Stimulated activated CD8-positive, alpha-beta memory T cell treated with anti-CD3 and anti-CD28 coated beads, Interleukin-2, amount 100 ng/mL, for 1 hour (primary cell): ENCODE measurements around the gene KCNQ2.
"Not testable (repeated sequence)": the region's sequence is repeated elsewhere in the genome, so short reads cannot be mapped to it uniquely, and the experiment has no call there.

Source experiments
- DNase-seq, 2 donors: peaks; one replicate each; pipeline ENCODE4 v3.0.0-alpha.2; 2020; ENCODE audit warnings: low read depth in 2 of 2

Gene KCNQ2

DNA sequence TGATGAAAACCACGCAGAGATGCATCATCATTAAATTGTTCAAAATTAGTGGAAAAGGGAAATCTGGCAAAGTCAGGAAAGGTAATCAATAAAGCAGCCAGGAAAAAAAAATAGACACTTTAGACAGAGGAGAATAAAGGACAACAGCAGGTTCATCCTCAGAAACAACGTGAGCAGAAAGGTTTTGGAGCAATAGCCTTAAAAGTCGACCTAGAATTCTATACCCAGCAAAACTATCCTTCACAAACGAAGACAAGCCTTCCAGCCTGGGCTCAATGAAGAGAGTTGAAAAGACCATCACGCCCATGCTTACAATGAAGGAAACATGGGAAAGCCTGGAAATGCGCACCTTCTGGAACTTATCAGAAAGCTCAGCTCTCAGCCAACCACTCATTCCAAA, 86.6 kb downstream of the KCNQ2 start:
- no peak for DNase-seq

DNA sequence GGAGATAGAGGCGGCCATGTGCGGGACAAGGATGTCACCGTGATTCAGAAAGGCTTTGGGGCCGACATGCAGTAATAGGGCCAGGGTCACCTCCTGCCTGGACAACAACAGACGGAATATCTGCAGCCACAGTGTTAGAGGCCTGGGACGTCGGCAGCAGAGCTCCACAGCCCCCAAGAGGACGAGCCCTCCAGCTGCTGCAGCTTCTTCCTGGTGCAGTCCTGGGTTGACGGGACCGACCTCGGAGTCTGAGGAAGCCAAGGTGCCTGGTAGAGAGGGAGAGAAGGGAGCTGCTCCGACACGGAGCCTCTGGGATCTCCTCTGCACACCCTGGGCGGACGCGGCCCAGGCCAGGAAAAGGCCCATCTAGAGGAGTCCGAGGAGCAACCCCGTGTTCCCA, 88.1 kb downstream of the KCNQ2 start:
- DNase-seq, result no peak

DNA sequence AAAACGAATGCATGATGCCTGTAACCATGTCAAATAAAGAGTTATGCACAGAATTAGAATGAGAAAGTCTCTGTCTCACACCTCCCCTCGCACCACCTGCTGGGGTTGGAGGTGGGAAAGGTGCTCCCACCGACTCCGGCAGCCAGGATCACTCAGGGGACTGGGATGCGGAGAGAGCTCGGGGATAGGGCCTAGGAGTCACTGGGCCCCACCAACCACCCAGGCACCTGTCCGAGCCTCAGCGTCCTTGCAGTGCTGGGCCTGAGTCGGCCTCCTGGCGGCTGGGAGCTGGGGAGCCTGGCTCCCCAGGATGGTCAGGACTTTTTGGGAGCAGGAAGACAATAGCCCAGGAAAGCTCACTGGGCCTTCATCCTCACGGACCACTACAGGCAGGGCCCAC, 88.9 kb downstream of the KCNQ2 start:
- DNase-seq, result no peak

DNA sequence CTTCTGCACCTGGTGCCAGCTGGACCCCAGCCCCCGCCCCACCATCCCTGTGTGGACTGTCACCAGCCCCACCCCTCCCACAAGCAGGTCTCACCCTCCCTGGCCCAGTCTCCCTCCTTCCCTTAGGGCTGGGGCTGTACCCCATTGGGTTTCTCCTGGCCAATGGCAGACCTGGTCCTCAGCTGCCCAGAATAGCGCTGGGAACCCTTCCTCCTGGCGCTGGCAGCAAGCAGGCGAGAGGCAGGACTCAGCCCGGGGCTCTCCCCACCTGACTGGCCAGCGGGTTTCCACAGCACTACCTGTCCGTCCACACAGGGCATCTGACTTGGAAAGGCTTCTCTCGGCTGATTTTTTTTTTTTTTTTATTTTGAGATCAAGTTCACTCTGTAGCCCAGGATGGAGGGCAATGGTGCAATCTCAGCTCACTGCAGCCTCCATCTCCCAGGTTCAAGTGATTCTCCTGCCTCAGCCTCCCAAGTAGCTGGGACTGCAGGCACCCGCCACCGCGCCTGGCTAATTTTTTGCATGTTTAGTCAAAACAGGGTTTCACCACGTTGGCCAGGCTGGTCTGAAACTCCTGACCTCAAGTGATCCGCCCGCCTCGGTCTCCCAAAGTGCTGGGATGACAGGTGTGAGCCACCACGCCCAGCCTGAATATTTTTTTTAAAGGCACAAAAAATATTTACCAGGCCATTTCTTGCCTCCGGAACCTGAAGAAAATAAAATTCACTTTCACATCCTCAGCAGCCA, 89.7 kb downstream of the KCNQ2 start:
- no peak for DNase-seq

DNA sequence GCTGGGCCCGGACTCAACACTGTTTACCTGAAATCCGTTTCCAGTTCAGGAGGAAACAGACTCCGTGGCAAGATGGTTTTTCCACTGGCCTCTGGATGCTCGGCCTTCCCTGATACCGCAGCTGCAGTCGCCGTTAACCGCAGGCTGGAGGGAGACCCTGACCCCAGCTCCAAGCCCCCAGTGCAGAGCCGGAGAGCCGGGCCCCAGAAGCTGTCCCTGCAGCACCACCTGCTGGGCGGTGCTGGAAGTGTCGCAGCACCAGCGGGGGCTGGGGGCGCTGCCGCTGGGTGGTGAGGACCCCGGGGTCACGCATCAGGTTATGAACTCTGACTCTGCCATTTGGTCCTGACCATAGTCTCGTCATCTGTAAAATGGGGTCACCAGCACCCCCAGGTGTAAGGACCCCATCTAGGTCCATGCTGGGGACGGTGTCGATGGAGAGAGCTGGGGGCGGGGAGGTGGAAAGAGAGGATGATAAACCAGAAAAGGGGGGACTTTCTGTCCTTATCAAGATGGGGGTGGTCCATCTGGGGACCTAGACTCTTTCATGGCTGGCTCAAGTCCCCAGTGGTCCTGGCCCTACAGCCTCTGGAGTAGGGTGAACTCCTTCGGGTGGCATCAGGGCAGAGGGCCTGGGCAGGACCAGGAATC, 90.5 kb downstream of the KCNQ2 start:
- no peak for DNase-seq

GRCh38 chr20:63380346-63380870, 92.0 kb downstream of the KCNQ2 start:
- no peak for DNase-seq

DNA sequence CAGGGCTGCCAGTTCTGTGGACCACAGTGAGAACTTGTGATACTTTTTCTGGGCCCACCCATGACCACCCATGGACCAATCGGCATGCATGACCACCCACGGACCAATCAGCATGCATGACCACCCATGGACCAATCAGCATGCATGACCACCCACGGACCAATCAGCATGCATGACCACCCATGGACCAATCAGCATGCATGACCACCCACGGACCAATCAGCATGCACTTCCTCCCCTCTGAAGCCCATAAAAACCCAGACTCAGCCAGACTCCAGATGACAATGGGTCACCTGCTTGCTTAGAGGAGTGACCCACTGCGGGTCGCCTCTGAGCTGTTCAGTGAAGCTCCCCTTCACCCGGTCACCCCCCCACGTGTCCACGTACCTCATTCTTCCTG, 92.6 kb downstream of the KCNQ2 start:
- not testable (repeated sequence) for DNase-seq

DNA sequence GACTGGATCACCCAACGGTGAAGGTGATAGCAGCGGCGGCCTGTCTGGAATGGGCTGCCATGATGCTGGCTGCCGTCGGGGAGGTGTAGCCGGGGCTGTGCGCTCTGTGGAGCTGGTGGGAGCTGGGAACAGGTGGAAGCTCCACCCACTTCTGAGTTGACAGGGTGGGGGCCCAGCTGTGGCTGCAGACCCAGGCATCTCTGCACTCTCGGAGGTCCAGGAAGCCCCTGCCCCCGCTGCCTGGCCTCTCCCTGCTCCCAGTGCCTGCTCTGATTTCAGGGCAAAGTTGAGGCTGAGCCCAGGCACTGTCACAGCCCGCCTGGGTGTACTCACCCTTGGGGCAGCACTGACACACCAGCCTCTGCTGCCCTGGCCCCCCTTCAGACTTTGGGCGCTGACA, 93.2 kb downstream of the KCNQ2 start:
- DNase-seq, result no peak

DNA sequence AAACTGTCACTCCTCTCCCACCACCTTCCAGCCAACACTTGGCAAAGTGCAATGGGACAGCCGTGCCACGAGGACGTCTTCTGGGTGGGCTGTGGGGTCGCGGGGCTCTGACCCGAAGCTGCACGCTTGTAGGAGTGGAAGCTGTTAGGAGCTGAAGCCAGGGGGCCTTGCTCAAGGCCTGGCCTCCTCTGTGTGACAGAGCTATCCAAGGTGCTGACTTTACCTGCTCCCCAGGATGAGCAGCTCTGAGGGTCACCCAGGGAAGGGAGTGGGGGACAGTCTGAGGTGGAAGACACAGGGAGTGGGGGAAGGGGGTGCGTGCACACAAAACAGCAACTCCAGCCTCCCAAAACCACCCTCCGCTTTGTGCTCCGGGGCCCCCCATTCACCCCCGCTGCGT, 93.8 kb downstream of the KCNQ2 start:
- no peak for DNase-seq

GRCh38 chr20:63377951-63378381, 94.5 kb downstream of the KCNQ2 start:
- DNase-seq, result no peak

DNA sequence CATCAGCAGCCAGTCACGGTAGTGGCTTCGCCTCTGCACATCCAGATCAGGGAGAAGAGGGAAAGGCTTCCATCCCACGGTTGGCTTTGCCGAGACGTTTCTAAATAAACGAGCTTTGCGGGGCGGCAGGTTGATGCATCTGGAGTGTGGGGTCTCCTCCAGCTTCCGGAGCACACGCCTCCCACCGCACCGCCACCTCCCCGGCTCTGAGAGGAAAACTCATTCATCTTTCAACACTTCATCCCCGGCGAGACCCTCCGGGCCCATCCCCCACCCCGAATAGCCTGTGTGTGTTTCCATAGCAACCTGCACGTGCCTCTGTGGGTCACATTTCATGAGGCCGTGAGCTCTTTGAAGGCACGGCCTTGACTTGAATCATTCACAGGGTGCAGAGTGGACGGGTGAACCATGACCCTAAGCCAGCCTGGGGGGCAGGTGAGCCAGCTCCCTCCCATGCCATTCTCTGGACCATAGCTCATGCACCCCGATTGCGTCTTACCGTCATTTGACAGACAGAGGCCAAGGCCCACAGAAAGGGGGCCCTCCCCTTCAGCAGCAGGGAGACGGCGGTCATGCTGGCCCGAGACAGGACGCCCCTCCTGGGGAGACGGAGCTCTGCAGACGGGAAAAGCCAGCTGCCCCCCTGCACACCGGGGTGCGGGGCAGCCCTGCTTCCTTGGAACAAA, 95.1 kb downstream of the KCNQ2 start:
- DNase-seq, result no peak

GRCh38 chr20:63376283-63377250, 95.9 kb downstream of the KCNQ2 start:
- no peak for DNase-seq

- DNase-seq, result no peak
Measured at GRCh38 chr20:63375438-63375837, 97.0 kb downstream of the KCNQ2 start.

DNA sequence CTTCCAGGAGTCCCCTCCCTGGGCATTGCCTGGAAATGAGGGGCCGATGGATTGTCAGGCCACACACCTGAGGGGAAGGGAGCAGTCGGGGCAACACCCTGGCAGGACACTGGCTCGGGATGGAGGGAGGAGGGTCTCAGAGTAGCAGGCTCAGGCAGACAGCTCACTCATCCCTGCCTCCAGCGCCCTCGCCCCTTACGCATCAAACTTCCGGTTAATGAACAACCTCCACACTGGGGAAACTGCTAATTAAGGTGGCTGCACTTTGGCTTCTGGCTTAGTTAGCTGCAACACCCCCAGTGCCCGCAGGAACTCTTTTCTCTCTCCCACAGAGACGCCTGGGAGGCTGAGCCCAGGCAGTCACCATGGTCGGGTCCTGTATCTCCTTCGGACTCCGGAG, 98.0 kb downstream of the KCNQ2 start:
- DNase-seq, result no peak

DNA sequence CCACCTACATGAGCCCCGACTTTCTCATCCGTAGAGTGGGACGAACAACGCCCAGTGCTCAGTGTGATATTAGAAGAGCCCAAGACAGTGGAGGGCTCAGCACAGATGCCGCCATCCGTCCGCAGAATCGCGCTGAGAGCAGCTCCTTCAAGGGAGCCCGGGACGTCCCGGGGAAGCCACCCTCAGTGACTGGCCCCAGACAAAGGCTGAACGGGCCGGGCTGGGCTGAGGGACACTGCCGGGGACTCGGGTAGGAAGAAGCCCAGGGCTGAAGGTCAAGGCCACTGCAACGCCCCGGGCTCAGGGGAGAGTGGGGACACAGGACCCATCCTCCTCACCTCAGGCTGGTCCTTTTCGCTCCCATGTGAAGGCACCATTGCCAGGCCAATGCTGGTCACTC, 98.5 kb downstream of the KCNQ2 start:
- DNase-seq, result no peak

- DNase-seq, result no peak
Measured at GRCh38 chr20:63372971-63373885, 99.2 kb downstream of the KCNQ2 start.

GRCh38 chr20:63371291-63371865, 101.1 kb downstream of the KCNQ2 start:
- DNase-seq, result no peak

- DNase-seq, result no peak
Measured at GRCh38 chr20:63370618-63371187, 101.8 kb downstream of the KCNQ2 start.

DNA sequence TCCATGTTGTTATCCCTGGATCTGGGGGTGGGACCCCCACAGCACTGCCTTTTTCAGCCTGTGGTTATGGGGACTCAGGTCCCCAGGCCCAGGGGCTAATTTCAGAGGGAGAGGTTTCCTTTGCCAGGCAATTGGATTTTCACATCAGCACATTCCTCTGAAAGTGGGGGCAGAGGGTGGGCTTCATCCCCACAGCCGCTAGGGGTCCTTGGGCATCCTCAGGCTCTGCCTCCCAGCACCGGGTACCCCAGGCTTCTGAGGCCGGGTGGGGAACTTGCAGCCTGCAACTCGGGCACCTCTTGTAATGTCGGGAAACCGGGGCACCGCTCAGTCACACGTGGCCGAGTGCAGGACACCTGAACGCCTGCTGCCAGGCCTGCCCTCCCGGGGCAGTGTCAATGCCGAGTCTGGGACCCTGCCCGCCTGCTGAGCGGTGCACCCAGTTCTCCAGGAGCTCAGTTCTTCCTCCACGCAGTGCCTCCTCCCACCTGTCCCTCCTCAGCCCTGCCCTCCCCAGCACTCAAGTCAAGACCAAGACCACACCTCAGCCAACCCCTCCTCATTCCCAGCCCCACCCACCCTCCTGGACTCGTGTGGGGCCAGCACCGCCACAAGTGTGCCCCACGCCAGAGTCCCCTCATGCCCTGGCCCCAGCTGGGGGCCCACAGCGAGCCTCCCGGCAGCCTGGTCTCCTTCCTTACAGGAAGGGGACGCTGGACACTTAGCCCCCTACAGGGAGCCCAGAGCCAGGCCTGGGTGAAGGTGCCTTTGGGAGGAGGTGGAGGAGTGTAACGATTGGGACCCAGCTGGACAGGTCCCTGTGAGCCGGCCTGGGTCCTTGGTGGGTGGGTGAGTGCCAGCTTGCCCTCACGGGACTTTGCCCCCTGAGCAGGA, 102.5 kb downstream of the KCNQ2 start:
- no peak for DNase-seq
